Panc1 (cell line): ENCODE measurements around the gene PTTG1. TPM values are rescaled to one million over a fixed set of nuclear protein-coding genes. Genes with fewer than 3 reads are reported as not detected.

Experiments
- ATAC-seq: fragments of 200-7000 bp; cut with Tn5 transposase; 2 replicates; pipeline ENCODE4 v1.9.1; 2020; ENCODE audit warnings: mild to moderate bottlenecking, moderate library complexity
- BruUV-seq: library from RNA; stranded (reverse); fragments of 400-500 nt; replicated peaks from 2 replicates; lab custom pipeline; 2021; lab: Mats Ljungman, UMichigan
- CTCF ChIA-PET: fragments of 300-600 bp; sonication (Branson Sonifier 250); formaldehyde crosslinking; loops from one replicate; lab custom pipeline; 2022; ENCODE audit warnings: antibody characterized with exemption; lab: Charles Lee
- POLR2A ChIA-PET: fragments of 300-600 bp; sonication (Branson Sonifier 250); formaldehyde crosslinking; loops from one replicate; lab custom pipeline; 2022; ENCODE audit warnings: antibody characterized with exemption; lab: Charles Lee
- DNase-seq: peaks from one replicate; pipeline ENCODE4 v3.0.0-alpha.2; 2010; ENCODE audit warnings: low read depth, low spot score
- H3K27ac ChIP-seq: 2 replicates; pipeline ENCODE4 v1.5.1; 2011; ENCODE audit warnings: mild to moderate bottlenecking, low read length, inconsistent platforms
- H3K27me3 ChIP-seq: fragments of 200-500 bp; sonication (Bioruptor generic); 2 replicates; pipeline ENCODE4 v1.6.0; 2014; ENCODE audit warnings: low read length, inconsistent platforms; ENCODE audit not compliant: control insufficient read depth, insufficient read depth
- H3K36me3 ChIP-seq: fragments of 200-500 bp; sonication (Bioruptor generic); 2 replicates; pipeline ENCODE4 v1.5.1; 2014; ENCODE audit warnings: inconsistent platforms, mild to moderate bottlenecking, low read length, moderate library complexity; ENCODE audit not compliant: control insufficient read depth, insufficient read depth
- H3K4me1 ChIP-seq: 2 replicates; pipeline ENCODE4 v1.5.1; 2011; ENCODE audit warnings: inconsistent platforms, mild to moderate bottlenecking, low read length, moderate library complexity; ENCODE audit not compliant: control insufficient read depth, insufficient read depth
- H3K4me3 ChIP-seq, 2 experiments: 2 replicates each; pipeline ENCODE4 v1.5.1; 2011 to 2012; ENCODE audit warnings: low read depth in 2 of 2, low read length in 2 of 2, mild to moderate bottlenecking in 2 of 2, inconsistent platforms in 1 of 2, moderate library complexity in 1 of 2
- H3K9me3 ChIP-seq: fragments of 200-500 bp; sonication (Bioruptor generic); 2 replicates; pipeline ENCODE4 v1.5.1; 2014; ENCODE audit warnings: low read depth, mild to moderate bottlenecking, inconsistent platforms, low read length, moderate library complexity; ENCODE audit not compliant: control insufficient read depth, insufficient read depth
- POLR2AphosphoS5 ChIP-seq: IDR thresholded peaks from 2 replicates; pipeline ENCODE4 v1.6.1; 2012; ENCODE audit warnings: mild to moderate bottlenecking, low read depth, low read length, moderate library complexity
- SIN3A ChIP-seq: IDR thresholded peaks from 2 replicates; pipeline ENCODE4 v1.6.1; 2012; ENCODE audit warnings: low read depth, mild to moderate bottlenecking, low read length, moderate library complexity, borderline replicate concordance; ENCODE audit not compliant: insufficient read depth
- TCF7L2 ChIP-seq: IDR thresholded peaks from 2 replicates; pipeline ENCODE4 v1.6.1; 2011; ENCODE audit warnings: mild to moderate bottlenecking, low read depth, low read length, inconsistent platforms
- in situ Hi-C: cut with HindIII; loops from 2 replicates; pipeline ENCODE4 v1.10.0; 2016; ENCODE audit warnings: low sequenced_read_pairs, low pct_unique_long_range_greater_than_20kb
- intact Hi-C: fragments of 100-400 bp; cut with micrococcal nuclease; formaldehyde crosslinking; loops from one replicate; pipeline ENCODE4 v1.10.0; 2022; ENCODE audit not compliant: unreplicated experiment
- microRNA-seq: library from miRNA; unstranded; fragments of <30 nt; microRNA quantifications from one replicate; pipeline ENCODE4 v1.1.0, GENCODE V29; 2020; ENCODE audit not compliant: unreplicated experiment
- total RNA-seq: library from RNA; stranded (reverse); gene quantifications from one replicate; pipeline ENCODE4 v1.2.1, GENCODE V29; 2021; ENCODE audit not compliant: unreplicated experiment
- TF ChIP-seq, protein P1 (sequence below): fragments of 450-650 bp; IDR thresholded peaks from 2 replicates; pipeline ENCODE4 v1.5.1; 2017; ENCODE audit warnings: mild to moderate bottlenecking
- TF ChIP-seq, protein P2 (sequence below), 2 experiments: IDR thresholded peaks; 2 replicates each; pipeline ENCODE4 v1.6.1; 2011 to 2012; ENCODE audit warnings: low read depth in 2 of 2, control low read depth in 1 of 2, low read length in 1 of 2, mild to moderate bottlenecking in 1 of 2, moderate library complexity in 1 of 2; ENCODE audit not compliant: insufficient read depth in 1 of 2

The PTTG1 gene
- total RNA-seq, 1 experiment from 2014 or later: 171 TPM

DNA sequence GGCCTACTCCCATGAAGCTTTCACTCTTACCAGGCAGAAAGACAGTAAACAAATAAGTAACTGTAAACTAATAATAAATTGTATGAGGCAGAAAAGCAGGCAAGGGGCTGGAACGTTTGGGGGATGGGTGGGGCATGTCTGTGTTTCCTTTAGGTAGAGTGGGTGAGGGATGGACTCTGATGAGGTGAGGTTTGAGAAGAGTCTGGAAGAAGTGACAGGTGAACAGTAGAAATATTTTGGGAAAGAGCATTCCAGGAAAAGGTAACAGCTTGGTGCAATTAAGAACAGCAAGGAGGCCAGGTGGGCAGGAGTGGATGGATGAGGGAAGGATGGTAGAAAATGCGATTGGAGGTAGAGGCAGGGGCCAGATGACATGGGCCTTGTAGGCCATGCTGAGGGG lies 56.5 kb downstream of the PTTG1 start:
- Histone ChIP-seq H3K36me3 (no peaks in the 10 kb centered on the region), H3K27me3 (no peaks in the 10 kb centered on the region), H3K27ac (no peak overlapping the region), H3K9me3 (no peaks in the 10 kb centered on the region), H3K4me1 (peaks cover 24% of the 10 kb centered on the region), H3K4me3 (no peak overlapping the region)
- in situ Hi-C loops (no loop called here), intact Hi-C loops (no loop called here)
- TF ChIP-seq, protein P1, sequence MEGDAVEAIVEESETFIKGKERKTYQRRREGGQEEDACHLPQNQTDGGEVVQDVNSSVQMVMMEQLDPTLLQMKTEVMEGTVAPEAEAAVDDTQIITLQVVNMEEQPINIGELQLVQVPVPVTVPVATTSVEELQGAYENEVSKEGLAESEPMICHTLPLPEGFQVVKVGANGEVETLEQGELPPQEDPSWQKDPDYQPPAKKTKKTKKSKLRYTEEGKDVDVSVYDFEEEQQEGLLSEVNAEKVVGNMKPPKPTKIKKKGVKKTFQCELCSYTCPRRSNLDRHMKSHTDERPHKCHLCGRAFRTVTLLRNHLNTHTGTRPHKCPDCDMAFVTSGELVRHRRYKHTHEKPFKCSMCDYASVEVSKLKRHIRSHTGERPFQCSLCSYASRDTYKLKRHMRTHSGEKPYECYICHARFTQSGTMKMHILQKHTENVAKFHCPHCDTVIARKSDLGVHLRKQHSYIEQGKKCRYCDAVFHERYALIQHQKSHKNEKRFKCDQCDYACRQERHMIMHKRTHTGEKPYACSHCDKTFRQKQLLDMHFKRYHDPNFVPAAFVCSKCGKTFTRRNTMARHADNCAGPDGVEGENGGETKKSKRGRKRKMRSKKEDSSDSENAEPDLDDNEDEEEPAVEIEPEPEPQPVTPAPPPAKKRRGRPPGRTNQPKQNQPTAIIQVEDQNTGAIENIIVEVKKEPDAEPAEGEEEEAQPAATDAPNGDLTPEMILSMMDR: no peak
- TF ChIP-seq TCF7L2 (no peak), POLR2AphosphoS5 (no peak), SIN3A (no peak)
- TF ChIP-seq, protein P2, sequence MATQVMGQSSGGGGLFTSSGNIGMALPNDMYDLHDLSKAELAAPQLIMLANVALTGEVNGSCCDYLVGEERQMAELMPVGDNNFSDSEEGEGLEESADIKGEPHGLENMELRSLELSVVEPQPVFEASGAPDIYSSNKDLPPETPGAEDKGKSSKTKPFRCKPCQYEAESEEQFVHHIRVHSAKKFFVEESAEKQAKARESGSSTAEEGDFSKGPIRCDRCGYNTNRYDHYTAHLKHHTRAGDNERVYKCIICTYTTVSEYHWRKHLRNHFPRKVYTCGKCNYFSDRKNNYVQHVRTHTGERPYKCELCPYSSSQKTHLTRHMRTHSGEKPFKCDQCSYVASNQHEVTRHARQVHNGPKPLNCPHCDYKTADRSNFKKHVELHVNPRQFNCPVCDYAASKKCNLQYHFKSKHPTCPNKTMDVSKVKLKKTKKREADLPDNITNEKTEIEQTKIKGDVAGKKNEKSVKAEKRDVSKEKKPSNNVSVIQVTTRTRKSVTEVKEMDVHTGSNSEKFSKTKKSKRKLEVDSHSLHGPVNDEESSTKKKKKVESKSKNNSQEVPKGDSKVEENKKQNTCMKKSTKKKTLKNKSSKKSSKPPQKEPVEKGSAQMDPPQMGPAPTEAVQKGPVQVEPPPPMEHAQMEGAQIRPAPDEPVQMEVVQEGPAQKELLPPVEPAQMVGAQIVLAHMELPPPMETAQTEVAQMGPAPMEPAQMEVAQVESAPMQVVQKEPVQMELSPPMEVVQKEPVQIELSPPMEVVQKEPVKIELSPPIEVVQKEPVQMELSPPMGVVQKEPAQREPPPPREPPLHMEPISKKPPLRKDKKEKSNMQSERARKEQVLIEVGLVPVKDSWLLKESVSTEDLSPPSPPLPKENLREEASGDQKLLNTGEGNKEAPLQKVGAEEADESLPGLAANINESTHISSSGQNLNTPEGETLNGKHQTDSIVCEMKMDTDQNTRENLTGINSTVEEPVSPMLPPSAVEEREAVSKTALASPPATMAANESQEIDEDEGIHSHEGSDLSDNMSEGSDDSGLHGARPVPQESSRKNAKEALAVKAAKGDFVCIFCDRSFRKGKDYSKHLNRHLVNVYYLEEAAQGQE (IDR thresholded peaks at IDR 0.05; ENCODE audit: insufficient read depth in 1 of 2, low read depth in 2 of 2, low read length in 1 of 2): no peak
- no peak for DNase-seq
- ChIA-PET CTCF (no interaction called here), POLR2A (interaction anchor here (0.7 kb wide), 1 partner anchor 48 kb away, joined by 4 read pairs; no protein-coding TSS in a partner anchor)
- no peak for ATAC-seq
- no TSS peak for BruUV-seq

Small RNA genes lying within 50 kb of the gene (microRNA-seq; reads per million reads assigned to microRNA genes)
- not detected for gene MIR3142

Other genes starting within 250 kb of the PTTG1 start
- gene FABP6, start 192.3 kb upstream of the PTTG1 start, total RNA-seq: 0.31 TPM
- 35.0 TPM for gene CCNJL, start 109.3 kb upstream of the PTTG1 start, total RNA-seq
- gene C1QTNF2, start 51.2 kb upstream of the PTTG1 start, total RNA-seq: 0.44 TPM
- gene FAM200C, start 21.8 kb upstream of the PTTG1 start, total RNA-seq: 3.0 TPM
- gene SLU7, start 2.8 kb upstream of the PTTG1 start, total RNA-seq: 45.7 TPM